Activated CD4-positive, alpha-beta T cell treated with anti-CD3 and anti-CD28 coated beads, Interleukin-2, amount 50 U/mL, for 24 hours (primary cell): ENCODE measurements around the gene LAMA2.

Source experiments
- DNase-seq, 2 donors: peaks; one replicate each; pipeline ENCODE4 v3.0.0-alpha.2; 2020; ENCODE audit warnings: low read depth in 1 of 2, low spot score in 1 of 2

Gene LAMA2

DNA sequence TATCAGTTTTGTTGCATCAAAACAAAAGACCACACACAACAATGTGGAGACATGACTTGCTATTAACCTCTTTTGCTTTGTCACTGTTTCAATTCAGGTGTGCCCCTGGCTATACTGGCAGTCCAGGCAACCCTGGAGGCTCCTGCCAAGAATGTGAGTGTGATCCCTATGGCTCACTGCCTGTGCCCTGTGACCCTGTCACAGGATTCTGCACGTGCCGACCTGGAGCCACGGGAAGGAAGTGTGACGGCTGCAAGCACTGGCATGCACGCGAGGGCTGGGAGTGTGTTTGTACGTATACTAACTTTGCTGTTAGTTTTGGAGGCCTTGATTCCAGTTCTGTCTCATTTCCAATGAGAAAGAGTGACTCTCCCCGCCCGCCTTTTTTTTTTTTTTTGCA lies 470.1 kb downstream of the LAMA2 start:
- DNase-seq: no peak

DNA sequence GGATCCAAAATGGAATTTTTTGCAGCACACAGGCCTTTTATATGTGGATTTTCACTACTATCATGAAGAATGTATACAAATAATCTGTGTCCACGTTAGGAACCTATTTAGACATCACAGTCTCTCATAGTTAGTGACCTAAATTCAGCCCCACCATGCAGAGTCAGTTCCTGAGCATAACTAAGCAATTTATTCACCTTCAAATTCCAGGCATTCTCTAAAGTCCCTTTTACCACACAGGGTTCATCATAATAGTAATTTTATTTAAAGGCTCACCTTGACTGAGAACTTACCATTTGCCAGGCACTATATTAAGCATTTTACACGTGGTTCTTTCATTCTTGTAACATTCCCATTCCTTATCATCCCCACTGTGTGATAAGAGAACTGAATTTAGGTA lies 473.2 kb downstream of the LAMA2 start:
- no peak for DNase-seq

DNA sequence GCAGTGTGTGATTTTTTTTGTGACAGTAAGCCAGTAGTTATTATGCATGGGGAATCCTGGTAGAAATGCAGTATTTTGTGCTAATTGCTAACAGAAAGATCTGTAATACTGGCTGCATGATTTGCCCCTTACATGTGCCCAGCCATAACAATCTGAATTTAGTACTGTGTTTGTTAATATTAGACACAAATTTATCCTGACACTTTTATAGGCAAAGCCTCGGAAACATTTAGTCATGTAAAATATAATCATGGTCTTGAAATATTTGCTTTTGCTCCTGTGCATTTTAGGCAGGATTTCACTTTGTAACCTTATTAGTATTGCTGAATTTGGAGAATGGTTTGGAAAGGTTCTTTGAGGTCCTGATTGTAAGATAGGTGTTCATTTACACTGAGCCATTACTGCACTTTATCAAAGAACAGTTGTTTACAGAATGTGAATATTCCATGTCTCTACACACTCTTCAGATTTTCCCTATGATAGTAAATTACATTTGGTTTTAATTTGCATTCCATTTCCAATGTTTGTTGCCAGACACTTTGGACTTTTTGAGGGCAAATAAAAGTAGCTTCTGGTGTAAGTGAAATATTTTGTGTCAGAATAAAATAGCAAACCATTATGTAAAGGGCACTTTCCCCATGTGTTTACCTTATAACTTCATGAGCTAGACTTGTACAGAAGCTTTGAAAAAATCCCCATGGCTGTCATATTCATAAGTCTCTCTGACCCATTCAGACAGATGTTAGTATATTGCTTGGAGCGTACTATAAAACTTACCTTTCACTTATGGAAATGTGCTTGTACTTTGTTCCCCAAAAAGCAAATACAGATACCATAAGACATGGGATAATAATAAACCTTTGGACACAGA lies 477.1 kb downstream of the LAMA2 start:
- no peak for DNase-seq

DNA sequence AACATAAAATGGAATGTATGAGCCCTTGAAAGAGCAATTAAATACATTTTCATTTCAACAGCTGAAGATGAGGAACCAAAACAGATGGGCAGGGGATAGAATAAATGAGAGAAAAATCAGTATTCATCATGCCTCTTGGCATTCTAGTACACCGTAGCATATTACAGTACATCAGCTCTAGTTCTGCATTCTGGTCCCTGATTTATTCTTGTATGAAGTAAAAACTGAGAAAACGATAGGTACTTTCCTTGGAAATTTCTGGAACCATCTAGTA lies 477.7 kb downstream of the LAMA2 start:
- no peak for DNase-seq

DNA sequence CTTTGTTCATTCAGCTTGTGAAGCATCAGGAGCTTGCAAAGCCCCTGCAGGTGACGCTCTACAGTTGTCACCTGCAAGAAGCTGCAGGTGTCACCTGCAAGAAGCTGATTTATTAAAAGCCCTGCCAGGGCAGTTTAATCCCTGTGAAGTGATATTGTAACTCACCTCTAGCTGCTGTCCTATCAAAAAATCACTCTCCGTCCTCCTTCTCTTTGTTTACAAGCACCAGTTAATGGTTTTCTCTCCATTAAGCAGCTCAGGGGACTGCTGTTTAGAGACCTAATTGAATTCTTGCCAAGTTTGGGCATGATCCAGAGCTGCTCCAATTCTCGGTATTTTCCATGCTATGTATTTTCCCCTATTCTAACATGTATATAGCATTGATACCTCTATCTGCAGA lies 481.1 kb downstream of the LAMA2 start:
- DNase-seq: no peak

DNA sequence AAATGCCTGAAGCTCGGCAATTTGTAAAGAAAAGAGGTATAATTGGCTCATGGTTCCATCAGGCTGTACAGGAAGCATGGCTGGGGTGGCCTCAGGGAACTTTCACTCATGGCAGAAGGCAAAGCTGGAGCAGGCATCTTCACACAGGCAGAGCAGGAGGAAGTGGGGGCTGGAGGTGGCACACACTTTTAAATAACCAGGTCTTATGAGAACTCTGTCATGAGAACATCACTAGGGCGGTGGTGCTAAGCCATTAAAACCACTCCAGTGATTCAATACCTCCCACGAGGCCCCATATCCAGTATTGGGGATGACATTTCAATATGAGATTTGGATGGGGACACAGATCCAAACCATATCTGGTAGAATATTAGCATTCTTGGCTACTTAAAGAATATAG lies 481.8 kb downstream of the LAMA2 start:
- no peak for DNase-seq

DNA sequence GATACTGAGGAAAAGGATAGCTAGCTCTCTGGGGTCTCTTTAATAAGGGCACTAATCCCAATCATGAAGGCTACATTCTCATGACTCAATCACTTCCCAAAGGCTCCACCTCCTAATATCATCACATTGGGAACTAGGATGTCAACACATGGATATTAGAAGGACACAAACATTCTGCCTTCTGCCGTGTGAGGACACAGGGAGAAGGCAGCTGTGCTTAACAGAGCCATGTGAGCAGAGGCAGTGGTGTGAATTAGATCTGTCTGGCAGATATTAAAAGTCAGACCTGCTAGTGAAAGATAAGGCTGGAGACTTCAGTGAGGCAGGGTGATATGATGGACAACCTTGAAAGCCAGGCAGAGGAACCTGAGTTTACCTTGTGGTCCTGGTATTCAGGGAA lies 485.1 kb downstream of the LAMA2 start:
- DNase-seq: no peak

DNA sequence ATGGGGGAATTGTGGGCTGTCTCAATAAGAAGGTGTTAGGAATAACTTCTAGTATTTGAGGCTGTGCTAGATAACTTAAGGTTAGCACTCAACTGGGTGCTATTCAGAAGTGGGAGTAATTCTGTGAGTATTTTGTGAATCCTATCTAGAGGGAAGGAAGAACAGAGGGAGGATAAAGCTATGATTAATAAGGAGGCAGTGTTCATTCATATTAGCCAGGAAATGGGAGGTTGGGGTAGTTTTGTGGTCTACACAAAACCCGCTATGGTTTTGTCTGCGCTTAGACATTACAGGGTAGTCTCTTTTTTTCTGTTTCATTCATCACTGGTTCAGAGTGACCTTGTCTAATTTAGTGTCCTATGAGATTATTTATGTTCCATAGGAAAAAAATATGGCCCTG lies 486.0 kb downstream of the LAMA2 start:
- no peak for DNase-seq

DNA sequence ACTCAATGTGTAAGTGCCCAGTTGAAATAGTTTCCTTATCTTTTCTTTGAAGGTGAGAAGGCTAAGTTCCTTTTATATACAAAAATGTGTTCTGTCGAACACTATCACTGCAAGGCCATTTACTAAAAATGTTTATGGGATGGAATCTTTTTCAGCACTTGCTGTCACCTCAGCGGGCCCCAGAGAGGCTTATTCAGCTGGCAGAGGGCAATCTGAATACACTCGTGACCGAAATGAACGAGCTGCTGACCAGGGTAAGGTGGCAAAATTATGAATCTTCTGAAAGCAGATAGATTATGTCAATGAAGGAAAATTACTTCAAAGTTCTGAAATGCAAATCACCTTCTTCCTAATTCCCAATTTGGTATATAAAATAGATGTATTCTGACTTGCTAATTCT lies 486.8 kb downstream of the LAMA2 start:
- DNase-seq: no peak

DNA sequence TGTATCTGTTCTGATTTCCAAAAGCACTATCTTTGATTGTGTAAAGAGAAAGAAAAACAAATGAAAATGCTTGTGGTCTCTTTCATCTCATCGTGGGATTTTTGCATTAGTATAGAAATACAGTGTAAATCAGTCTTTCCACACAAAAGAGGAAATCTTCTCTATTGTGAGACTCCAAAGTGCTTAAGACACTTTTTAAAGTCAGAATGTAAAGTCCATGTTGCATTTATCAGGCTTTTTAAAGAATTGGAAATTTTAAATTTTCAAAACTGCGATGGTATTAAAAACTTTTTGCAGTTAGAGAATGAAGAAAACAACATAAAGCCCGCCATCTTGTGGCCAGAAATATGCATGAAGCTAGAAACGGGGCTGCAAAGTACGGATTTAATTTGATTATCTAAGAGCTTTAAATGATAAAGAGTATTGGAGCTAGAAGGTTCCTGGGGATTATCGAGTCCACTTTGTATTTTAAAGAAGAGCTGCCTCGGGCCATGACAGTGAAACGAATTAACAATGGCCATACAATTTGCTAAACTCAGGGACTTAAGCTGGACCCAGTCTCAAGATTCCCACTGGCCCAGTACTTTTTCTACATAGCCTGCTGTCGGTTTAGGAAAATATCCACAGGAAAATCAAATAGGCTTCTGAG lies 487.5 kb downstream of the LAMA2 start:
- peak; percentile 3 to 43 for DNase-seq

DNA sequence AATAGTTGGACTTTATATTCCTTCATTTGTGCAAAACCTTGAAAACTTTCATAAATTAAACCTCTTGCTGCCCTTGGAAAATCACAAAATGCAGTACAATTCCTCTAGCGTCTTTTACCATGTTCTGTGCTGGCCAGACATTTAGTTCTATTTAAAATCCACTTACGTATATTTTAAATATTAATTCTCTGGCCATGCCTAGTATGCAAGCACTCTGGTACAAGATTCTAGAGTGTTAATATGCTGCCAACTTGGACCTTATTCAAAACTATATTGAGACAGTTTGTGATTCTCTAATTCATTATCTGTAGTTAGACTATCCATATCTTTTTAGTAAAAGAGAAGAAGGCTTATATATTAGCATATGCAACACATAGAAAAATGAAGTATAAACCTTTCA lies 498.9 kb downstream of the LAMA2 start:
- no peak for DNase-seq

DNA sequence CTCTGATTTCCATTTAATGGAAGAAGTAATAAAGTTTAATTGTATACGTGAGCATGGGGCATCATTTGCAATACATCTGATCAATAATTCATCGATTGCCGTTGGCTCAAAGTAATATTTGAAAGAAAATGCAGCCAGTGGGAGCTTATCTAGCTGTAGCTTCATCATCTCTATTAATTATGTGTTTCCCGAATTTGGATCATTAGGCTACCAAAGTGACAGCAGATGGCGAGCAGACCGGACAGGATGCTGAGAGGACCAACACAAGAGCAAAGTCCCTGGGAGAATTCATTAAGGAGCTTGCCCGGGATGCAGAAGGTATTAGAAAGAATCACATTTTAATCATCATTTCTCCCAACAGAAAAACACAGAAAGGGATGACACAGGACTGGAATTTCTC lies 500.0 kb downstream of the LAMA2 start:
- DNase-seq: no peak

DNA sequence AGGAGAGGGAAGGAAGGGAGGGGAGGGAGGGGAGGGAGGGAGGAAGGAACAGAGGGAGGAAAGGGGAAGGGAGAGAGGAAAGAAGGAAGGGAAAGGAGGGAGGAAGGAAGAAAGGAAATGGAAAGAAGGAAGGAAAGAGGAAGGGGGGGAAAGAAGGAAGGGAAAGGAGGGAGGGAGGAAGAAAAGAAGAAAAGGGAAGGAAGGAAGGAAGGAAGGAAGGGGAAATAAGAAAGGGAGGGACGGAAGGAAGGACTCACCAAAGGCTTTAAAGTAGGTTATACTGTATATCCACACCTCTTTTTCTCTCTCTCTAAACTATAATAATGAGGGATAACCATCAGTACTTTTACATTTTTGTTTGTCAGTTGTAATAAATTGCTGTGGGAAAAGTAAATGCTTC lies 502.2 kb downstream of the LAMA2 start:
- no peak for DNase-seq

DNA sequence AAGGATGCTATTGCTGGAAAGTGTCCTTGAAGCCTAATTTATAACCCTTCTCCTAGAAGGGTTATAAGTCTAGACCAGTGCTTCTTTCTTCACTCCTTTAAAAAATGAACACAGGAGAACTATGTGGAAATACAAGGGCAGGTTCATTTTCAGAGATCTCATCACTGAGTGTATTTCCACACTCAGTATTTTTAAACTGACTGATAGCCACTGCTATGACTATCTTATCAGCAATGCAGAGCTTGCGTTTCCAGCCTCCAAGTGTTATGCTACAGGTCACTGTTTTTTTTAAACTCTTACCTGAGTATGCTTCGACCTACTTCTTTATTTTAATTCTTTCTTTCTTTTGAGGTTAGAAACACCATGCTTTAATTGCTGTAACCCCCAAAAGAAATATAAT lies 508.0 kb downstream of the LAMA2 start:
- no peak for DNase-seq

DNA sequence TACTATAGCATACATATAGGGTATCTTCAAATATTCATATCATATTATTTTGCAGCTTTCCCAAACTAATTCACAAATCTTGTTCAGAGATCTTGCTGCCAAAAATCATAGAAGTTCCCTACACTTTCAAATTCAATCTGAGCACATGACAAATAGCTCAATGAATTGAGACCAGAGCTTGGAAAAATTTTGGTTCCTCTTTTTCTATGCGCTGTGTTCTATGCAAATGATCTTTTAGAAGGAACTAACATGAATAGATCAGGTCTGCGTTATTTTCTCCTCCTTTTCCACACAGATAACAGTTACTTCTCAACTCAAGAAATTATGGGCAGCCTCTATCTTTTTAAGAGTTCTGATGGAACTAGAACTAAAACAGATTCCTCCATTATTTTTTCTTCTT lies 510.7 kb downstream of the LAMA2 start:
- no peak for DNase-seq

DNA sequence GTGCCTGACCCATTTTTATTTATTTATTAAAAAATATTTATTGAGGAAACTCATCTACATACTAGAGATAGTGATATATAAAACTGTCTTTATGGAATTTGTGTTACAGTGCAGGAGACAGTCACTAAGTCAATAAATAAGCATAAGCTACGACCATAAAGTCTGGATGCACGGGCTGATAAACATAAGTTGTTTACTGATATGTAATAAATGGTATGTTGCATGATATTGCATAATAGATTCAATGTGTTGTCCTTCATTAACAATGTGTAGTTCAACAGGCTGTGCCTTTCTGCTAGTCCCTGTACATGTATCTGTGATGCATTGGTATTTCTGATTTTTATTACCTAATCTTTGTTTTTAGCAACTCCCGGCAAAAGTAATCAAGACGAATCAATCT lies 515.8 kb downstream of the LAMA2 start:
- DNase-seq: no peak

DNA sequence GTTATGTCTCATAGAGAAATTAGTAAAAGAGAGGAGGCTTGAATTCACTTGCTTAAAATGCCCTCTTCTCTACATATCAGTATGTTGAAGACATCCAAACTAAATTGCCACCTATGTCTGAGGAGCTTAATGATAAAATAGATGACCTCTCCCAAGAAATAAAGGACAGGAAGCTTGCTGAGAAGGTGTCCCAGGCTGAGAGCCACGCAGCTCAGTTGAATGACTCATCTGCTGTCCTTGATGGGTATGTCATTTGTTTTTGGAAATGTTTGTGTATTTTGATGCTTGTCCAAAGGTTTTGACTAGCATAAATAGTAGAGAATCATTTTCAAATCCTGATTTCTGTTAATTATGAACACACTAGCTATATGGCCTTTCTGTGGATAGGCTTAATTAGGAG lies 519.3 kb downstream of the LAMA2 start:
- no peak for DNase-seq

DNA sequence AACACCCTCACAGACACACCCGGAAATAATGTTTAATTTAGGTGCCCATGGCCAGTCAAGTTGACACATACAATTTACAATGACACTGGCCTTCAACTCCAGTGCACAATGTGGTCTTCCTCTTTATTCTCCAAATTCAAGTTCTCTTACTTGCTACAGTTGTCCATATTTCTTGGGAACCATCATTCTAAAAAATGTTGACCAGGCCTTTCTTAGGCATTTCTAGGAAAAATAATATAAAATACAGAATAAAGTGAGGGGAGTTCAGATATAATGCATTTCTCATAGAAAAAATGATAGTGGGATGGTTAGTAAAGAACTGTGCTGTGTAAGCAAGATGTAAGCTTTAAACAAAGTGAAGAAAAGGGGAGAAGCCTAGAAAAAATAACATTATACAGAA lies 528.2 kb downstream of the LAMA2 start:
- no peak for DNase-seq

DNA sequence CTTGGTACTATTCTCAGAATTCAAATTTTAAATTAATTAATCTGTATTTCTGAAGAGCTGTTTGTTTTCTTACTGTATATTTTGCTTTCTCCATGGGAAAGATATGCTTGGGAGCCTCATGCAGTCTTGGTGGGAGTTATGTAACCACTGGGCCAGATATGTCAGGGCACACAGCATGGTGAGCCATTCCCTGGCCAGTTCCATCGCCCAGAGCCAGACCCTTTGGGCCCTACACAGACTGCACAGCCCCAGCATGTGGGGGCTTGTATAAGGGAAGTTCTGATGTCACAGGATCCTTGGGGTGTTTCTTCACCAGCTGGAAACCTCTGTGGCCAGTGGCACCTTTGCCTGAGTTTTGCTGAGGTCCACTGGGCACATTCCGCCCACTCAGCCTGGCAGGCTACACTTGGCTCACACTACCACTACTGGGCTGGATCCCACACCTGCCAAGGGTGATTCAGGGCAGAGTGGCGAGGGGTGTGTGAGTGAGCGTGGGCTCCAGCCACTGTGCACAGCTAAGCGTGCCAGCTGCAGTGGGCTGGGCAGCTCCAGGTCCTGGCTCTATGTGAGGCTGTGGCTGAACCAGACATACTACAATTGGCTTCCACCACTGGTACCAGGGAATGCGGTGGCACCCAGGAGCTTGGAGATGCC lies 533.5 kb downstream of the LAMA2 start:
- no peak for DNase-seq

DNA sequence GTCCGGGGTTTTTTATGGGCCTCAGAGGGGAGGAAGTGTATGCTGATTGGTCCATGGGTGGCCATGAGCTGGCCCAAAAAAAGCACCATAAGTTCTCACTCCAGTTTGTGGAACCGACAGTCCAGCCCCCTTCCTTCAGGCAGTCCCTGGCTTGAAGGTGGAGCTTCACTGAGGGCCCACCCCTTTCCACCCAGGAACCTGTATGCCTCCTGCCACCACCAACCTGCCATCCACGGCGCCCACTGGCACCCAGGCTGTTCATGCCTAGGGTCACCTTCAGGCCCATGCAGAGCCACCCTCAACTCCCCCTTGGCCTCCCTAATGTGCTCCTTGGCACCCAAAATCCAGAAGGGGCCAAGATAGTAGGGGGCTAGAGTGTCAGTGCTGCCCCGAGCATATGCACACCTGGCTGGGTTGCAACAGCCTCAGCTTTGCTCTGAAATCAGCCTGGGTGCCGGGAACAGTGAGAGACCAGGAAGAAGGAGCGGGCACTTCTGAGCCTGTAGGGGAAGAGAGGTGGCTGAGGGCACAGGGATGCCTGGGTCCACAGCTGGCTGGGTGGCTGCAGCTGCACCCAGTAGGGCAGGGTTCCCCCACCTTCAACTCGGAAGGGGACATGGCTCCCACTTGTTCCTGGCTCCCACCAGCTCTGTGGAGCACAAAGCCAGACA lies 534.6 kb downstream of the LAMA2 start:
- no peak for DNase-seq

DNA sequence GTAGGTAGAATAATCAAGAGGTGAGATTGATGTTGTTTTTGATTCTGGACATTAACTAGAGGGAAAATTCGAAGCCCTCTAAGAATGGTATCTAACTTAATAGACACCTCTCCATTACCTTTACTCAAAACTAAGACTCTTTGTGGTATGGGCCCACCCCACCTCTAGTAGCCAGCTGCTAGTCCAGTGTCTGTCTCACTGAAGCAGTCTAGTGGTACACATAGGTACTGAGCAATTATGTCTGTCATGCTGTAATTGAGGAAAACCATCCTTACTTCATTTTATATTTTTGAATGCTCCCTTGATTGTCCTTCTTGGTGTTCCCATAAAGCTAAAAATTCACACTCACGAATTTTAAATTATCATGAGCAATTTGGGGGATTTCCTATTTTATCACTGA lies 536.4 kb downstream of the LAMA2 start:
- DNase-seq: no peak

DNA sequence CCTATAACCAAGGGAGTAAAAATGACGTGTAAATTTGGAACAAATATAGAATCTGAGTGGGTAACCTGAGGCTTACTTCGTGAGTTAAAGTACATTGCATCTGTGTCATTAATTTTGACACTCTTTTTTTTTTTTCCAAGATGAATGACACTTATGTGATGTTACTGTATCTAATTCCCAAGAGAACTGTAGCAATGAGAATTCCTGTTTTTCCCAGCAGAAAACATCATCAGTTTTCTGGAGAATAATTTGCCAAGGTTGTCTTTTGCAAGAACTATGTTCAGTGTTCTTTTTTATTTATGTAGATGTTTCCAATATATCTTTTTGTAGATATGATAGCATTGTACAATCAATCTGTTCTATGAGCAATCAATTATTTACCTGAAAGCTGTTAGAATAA lies 543.4 kb downstream of the LAMA2 start:
- DNase-seq: no peak
